PC-3 (cell line): ENCODE data around the gene NUTM2E. TPM values are rescaled to one million over a fixed set of nuclear protein-coding genes. Genes with fewer than 3 reads are reported as not detected.
A peak's percentile ranks its signal among the peaks of the same experiment; 100 is the strongest.
"Not testable (repeated sequence)": the region's sequence is repeated elsewhere in the genome, so short reads cannot be mapped to it uniquely, and the experiment has no call there.

Source experiments
- ATAC-seq: fragments of 200-7000 bp; cut with Tn5 transposase; 2 replicates; pipeline ENCODE4 v1.9.1; 2020; ENCODE audit warnings: mild to moderate bottlenecking, moderate library complexity
- BruUV-seq: library from RNA; stranded (reverse); fragments of 400-500 nt; replicated peaks from 2 replicates; lab custom pipeline; 2021; lab: Mats Ljungman, UMichigan
- CTCF ChIA-PET: fragments of 300-600 bp; sonication (Branson Sonifier 250); formaldehyde crosslinking; loops from one replicate; lab custom pipeline; 2022; ENCODE audit warnings: antibody characterized with exemption; lab: Charles Lee
- POLR2A ChIA-PET: fragments of 300-600 bp; sonication (Branson Sonifier 250); formaldehyde crosslinking; loops from one replicate; lab custom pipeline; 2022; ENCODE audit warnings: antibody characterized with exemption; ENCODE audit not compliant: unreplicated experiment; lab: Charles Lee
- DNase-seq: peaks from one replicate; pipeline ENCODE4 v3.0.0-alpha.2; 2015
- H2AFZ ChIP-seq: fragments of 300-600 bp; sonication (generic); 2 replicates; pipeline ENCODE4 v1.6.0; 2016; ENCODE audit warnings: antibody characterized with exemption, low read length
- H3F3A ChIP-seq: fragments of 300-600 bp; sonication (generic); one replicate; pipeline ENCODE4 v1.6.0; 2017; ENCODE audit warnings: antibody characterized with exemption, low read length, control low read depth, mild to moderate bottlenecking; ENCODE audit not compliant: unreplicated experiment
- H3K27ac ChIP-seq: fragments of 300-600 bp; sonication (generic); 2 replicates; pipeline ENCODE4 v1.5.1; 2016; ENCODE audit warnings: mild to moderate bottlenecking, low read length
- H3K27me3 ChIP-seq: fragments of 300-600 bp; sonication (generic); 2 replicates; pipeline ENCODE4 v1.6.1; 2016; ENCODE audit warnings: low read length, mixed read lengths
- H3K36me3 ChIP-seq: fragments of 300-600 bp; sonication (generic); 2 replicates; pipeline ENCODE4 v1.6.1; 2016; ENCODE audit warnings: low read depth, mixed run types, low read length, mixed read lengths
- H3K4me1 ChIP-seq: fragments of 300-600 bp; sonication (generic); 2 replicates; pipeline ENCODE4 v1.5.1; 2016; ENCODE audit warnings: low read length; ENCODE audit not compliant: insufficient read depth
- H3K4me2 ChIP-seq: fragments of 300-600 bp; sonication (generic); 2 replicates; pipeline ENCODE4 v1.6.0; 2016; ENCODE audit warnings: low read length
- H3K4me3 ChIP-seq: fragments of 300-600 bp; sonication (generic); 2 replicates; pipeline ENCODE4 v1.5.1; 2016; ENCODE audit warnings: mild to moderate bottlenecking, low read length, mixed read lengths
- H3K79me2 ChIP-seq: fragments of 300-600 bp; sonication (generic); 2 replicates; pipeline ENCODE4 v1.6.1; 2017; ENCODE audit warnings: low read length, mixed read lengths
- H3K9ac ChIP-seq: fragments of 300-600 bp; sonication (generic); 2 replicates; pipeline ENCODE4 v1.6.0; 2016; ENCODE audit warnings: mild to moderate bottlenecking, low read length
- H3K9me2 ChIP-seq: fragments of 300-600 bp; sonication (generic); replicated peaks from 2 replicates; pipeline ENCODE4 v1.6.1; 2016; ENCODE audit warnings: mixed run types, low read length, mixed read lengths
- H3K9me3 ChIP-seq: fragments of 300-600 bp; sonication (generic); 2 replicates; pipeline ENCODE4 v1.6.1; 2016; ENCODE audit warnings: low read length, mixed read lengths
- H4K20me1 ChIP-seq: fragments of 300-600 bp; sonication (generic); 2 replicates; pipeline ENCODE4 v1.6.1; 2016; ENCODE audit warnings: low read length, mixed read lengths
- intact Hi-C: fragments of 100-400 bp; cut with micrococcal nuclease; formaldehyde crosslinking; loops from 2 replicates; pipeline ENCODE4 v1.9.0; 2023
- total RNA-seq: library from RNA; depleted of rRNA; stranded (reverse); fragments of >200 nt; gene quantifications from 2 replicates; pipeline ENCODE4 v1.2.3, GENCODE V29; 2014
- TF ChIP-seq, protein P1 (sequence below): fragments of 300-600 bp; sonication (generic); conservative IDR thresholded peaks from 2 replicates; pipeline ENCODE4 v1.5.1; 2017; ENCODE audit warnings: antibody characterized with exemption, low read depth, mild to moderate bottlenecking, low read length

The NUTM2E gene
- total RNA-seq, 1 experiment from 2014 or later, result not detected

DNA sequence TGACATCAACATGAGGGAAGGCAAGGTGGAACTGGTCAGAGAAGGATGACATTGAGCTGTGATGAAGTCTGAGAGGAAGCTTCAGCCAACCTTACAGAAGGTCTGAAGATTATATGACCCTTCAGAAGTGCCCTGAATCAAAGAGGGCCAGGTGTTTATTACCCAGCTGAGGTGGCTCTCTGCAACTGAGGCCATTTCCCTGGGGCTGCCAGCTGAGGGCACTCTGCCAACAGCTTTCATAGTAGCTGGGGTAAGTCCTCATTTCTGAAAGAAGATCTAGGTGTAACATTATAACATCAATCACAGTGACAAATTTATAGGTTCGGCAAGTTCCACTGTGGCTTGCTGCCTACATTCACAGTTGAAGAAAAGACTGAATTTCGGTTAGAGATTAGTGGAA, 37.2 kb upstream of the NUTM2E start:
- H3K9ac ChIP-seq, H2AFZ ChIP-seq, H3K9me2 ChIP-seq, DNase-seq, H3K4me2 ChIP-seq, H3K4me1 ChIP-seq, H3K27me3 ChIP-seq, H3K79me2 ChIP-seq, CTCF ChIA-PET, intact Hi-C loops, H3K9me3 ChIP-seq, H4K20me1 ChIP-seq, POLR2A ChIA-PET, H3K36me3 ChIP-seq, H3K4me3 ChIP-seq, H3F3A ChIP-seq, ATAC-seq, BruUV-seq, H3K27ac ChIP-seq: not testable (repeated sequence)

DNA sequence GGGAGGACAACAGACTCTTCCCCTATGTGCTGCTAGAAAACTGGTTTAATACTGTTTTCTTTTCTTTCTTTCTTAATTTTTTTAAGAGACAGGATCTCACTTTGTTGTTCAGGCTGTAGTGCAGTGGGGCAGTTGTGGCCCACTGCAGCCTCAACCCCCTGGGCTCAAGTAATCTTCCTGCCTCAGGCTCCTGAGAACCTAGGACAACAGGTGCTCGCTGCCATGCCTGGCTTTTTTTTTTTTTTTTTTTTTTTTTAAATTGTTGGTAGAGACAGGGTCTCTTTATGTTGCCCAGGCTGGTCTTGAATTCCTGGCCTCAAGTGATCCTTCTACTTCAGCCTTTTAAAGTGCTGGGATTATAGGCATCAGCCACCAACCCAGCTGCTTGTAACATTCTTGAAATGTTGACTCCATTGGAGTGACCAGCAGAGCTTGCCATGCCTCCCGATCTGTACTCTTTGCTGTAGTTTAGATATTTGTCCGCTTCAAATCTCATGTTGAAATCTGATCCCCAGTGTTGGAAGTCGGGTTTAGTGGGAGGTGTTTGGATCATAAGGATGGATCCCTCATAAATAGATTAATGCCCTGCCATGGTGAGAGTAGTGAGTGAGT, 34.5 kb upstream of the NUTM2E start:
- H3K27me3 ChIP-seq, DNase-seq, H4K20me1 ChIP-seq, H3F3A ChIP-seq, H3K9ac ChIP-seq, H3K4me1 ChIP-seq, POLR2A ChIA-PET, ATAC-seq, H3K9me2 ChIP-seq, H3K79me2 ChIP-seq, H3K4me3 ChIP-seq, H3K27ac ChIP-seq, H3K4me2 ChIP-seq, H2AFZ ChIP-seq, H3K9me3 ChIP-seq, CTCF ChIA-PET, BruUV-seq, intact Hi-C loops, H3K36me3 ChIP-seq: not testable (repeated sequence)

DNA sequence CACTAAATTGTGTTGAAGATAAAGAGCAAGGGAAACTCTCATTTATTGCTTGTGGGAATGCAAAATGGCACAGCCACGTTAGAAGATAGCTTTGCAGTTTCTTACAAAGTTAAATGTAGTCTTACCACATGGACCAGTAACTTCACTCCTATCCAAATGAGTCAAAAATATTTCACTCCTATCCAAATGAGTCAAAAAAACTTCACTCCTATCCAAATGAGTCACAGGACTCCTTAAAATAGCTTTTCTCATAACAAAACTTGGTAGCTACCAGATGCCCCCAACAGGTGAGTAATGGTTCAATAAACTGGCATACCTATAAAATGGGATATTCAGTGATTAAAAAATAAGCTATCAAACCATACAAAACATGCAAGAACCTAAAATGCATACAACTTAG, 27.2 kb upstream of the NUTM2E start:
- H3K4me3 ChIP-seq, H3K9me3 ChIP-seq, H2AFZ ChIP-seq, H3F3A ChIP-seq, DNase-seq, H3K9me2 ChIP-seq, H3K27ac ChIP-seq, H3K4me2 ChIP-seq, intact Hi-C loops, H3K27me3 ChIP-seq, POLR2A ChIA-PET, H3K79me2 ChIP-seq, H3K36me3 ChIP-seq, BruUV-seq, H4K20me1 ChIP-seq, H3K4me1 ChIP-seq, CTCF ChIA-PET, H3K9ac ChIP-seq: not testable (repeated sequence)
- peak; percentile 98 for ATAC-seq
- TF ChIP-seq, protein P1, sequence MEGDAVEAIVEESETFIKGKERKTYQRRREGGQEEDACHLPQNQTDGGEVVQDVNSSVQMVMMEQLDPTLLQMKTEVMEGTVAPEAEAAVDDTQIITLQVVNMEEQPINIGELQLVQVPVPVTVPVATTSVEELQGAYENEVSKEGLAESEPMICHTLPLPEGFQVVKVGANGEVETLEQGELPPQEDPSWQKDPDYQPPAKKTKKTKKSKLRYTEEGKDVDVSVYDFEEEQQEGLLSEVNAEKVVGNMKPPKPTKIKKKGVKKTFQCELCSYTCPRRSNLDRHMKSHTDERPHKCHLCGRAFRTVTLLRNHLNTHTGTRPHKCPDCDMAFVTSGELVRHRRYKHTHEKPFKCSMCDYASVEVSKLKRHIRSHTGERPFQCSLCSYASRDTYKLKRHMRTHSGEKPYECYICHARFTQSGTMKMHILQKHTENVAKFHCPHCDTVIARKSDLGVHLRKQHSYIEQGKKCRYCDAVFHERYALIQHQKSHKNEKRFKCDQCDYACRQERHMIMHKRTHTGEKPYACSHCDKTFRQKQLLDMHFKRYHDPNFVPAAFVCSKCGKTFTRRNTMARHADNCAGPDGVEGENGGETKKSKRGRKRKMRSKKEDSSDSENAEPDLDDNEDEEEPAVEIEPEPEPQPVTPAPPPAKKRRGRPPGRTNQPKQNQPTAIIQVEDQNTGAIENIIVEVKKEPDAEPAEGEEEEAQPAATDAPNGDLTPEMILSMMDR, result peak; percentile 32; the same call in 1 of the 2 replicates

DNA sequence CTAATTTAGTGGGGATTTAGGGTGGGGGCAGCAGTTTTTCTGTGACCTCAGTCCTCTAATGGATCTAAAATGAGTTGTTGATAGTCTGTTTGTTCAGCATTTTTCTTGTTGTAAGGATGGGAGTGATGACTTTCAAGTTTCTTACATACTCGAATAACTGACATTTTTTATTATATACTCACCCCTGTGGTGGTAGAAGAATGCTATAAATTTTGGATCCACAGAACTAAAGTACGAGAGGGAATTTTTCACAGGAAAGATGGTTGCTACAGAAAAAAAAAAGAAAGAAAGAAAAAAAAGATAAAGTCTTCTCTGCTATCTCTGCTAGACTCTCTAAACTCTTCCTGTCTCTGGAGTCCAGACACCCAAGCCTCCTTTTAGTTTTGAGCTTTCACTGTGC, 20.7 kb upstream of the NUTM2E start:
- H4K20me1 ChIP-seq, BruUV-seq, H3K4me1 ChIP-seq, H3K27me3 ChIP-seq, H3K9me3 ChIP-seq, H3K9me2 ChIP-seq, H3K9ac ChIP-seq, H3K36me3 ChIP-seq, H2AFZ ChIP-seq, H3K4me2 ChIP-seq, H3F3A ChIP-seq, CTCF ChIA-PET, H3K79me2 ChIP-seq, intact Hi-C loops, H3K4me3 ChIP-seq, POLR2A ChIA-PET: not testable (repeated sequence)
- 0 out of 2 replicates have a peak overlapping the region, but pooled peaks have one; percentile 7 for H3K27ac ChIP-seq
- peak; percentile 6 for DNase-seq
- ATAC-seq, result peak; percentile 71

DNA sequence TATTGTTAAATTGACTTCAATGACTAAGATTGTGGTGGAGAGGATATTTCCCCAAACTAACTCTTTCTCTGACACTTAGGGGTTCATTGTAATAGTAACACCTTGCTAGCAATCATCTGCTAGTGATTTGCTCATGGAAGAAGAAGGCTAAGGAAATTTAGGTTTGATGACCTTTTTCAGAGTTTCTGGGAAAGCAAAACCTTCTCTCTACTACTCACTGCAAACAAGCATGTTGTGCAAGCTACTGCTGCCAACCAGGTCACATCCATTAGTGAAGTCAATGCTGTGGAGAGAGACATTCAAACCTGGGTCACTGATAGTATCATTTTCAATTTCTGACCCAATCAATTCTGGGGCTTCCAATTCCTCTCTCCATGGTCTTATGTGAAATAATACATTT, 14.6 kb upstream of the NUTM2E start:
- H3K27ac ChIP-seq, H3F3A ChIP-seq, intact Hi-C loops, H3K9ac ChIP-seq, H3K79me2 ChIP-seq, H3K4me2 ChIP-seq, CTCF ChIA-PET, H3K27me3 ChIP-seq, H3K9me2 ChIP-seq, DNase-seq, H3K4me1 ChIP-seq, ATAC-seq, H3K9me3 ChIP-seq, H3K36me3 ChIP-seq, H4K20me1 ChIP-seq, POLR2A ChIA-PET, H3K4me3 ChIP-seq, H2AFZ ChIP-seq, BruUV-seq: not testable (repeated sequence)

DNA sequence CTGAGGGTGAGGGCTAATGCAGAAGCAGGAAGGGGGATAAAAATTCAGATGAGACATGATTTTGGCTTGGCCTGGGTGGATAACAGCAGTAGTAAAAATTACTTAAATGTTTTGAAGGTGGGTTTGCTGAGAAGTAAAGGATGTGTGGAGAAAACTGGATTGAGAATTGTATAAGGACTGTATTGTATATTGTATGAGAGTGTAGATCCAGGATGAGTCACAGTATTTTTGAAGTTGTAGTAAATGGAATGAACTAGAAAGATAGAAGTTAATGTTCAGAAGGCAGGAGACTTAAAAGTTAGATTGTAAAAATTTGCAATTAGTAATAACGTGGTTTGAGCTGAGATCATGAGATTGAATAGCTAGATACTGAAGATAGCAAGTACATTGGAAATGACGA, 10.2 kb upstream of the NUTM2E start:
- H3K79me2 ChIP-seq, H4K20me1 ChIP-seq, ATAC-seq, H3K4me2 ChIP-seq, H3K4me1 ChIP-seq, CTCF ChIA-PET, POLR2A ChIA-PET, intact Hi-C loops, H3K9ac ChIP-seq, H3K27me3 ChIP-seq, H3K4me3 ChIP-seq, H3F3A ChIP-seq, H3K9me3 ChIP-seq, H3K27ac ChIP-seq, H2AFZ ChIP-seq, H3K9me2 ChIP-seq, BruUV-seq: not testable (repeated sequence)
- H3K36me3 ChIP-seq, result peaks cover 11% of the 10 kb centered on the region
- peak; percentile 0 for DNase-seq
